CD14-positive monocyte (primary cell): Measurements from ENCODE around the gene GOPC. TPM values are rescaled to one million over a fixed set of nuclear protein-coding genes. Genes with fewer than 3 reads are reported as not detected.

Experiments
- DNase-seq, 3 donors: peaks; one replicate each; pipeline ENCODE4 v3.0.0-alpha.2; 2011 to 2022
- H2AFZ ChIP-seq: 2 replicates; pipeline ENCODE4 v1.6.0; 2012; ENCODE audit warnings: mild to moderate bottlenecking, low read depth, low read length, inconsistent platforms; ENCODE audit not compliant: insufficient read depth, poor library complexity, severe bottlenecking
- H3K27ac ChIP-seq, 2 donors: 1 replicate in 1 of 2; 2 replicates in 1 of 2; pipeline ENCODE4 v1.5.1; 2012 to 2013; ENCODE audit warnings: low read length in 2 of 2, control low read depth in 1 of 2, inconsistent platforms in 1 of 2, low read depth in 1 of 2, mild to moderate bottlenecking in 1 of 2
- H3K27me3 ChIP-seq, 2 donors: one replicate each; pipeline versions ENCODE4 v1.6.0 to v1.6.1; 2011 to 2013; ENCODE audit warnings: low read length in 2 of 2; ENCODE audit not compliant: control insufficient read depth in 2 of 2, insufficient read depth in 2 of 2
- H3K36me3 ChIP-seq, 2 donors: replicated peaks in 1 of 2; 1 replicate in 1 of 2; 2 replicates in 1 of 2; pipeline versions ENCODE4 v1.5.1 to v1.6.1; 2012 to 2013; ENCODE audit warnings: low read length in 2 of 2, control low read depth in 1 of 2, inconsistent platforms in 1 of 2, mild to moderate bottlenecking in 1 of 2; ENCODE audit not compliant: insufficient read depth in 2 of 2, control insufficient read depth in 1 of 2
- H3K4me1 ChIP-seq, 2 donors: 1 replicate in 1 of 2; 2 replicates in 1 of 2; pipeline versions ENCODE4 v1.5.1 to v1.6.1; 2012 to 2013; ENCODE audit warnings: low read length in 2 of 2, control low read depth in 1 of 2, inconsistent platforms in 1 of 2, mild to moderate bottlenecking in 1 of 2, moderate library complexity in 1 of 2; ENCODE audit not compliant: insufficient read depth in 2 of 2, control insufficient read depth in 1 of 2
- H3K4me2 ChIP-seq: replicated peaks from 2 replicates; pipeline ENCODE3; 2012; ENCODE audit warnings: low read length, moderate library complexity, mild to moderate bottlenecking; ENCODE audit not compliant: poor library complexity, severe bottlenecking; ENCODE audit errors: extremely low read depth
- H3K4me3 ChIP-seq, 3 experiments: fragments of 200-600 bp in 1 of 3; sonication (generic) in 1 of 3; replicated peaks in 1 of 3; 1 replicate in 2 of 3; 2 replicates in 1 of 3; pipeline ENCODE4 v1.5.1; 2011 to 2013; ENCODE audit warnings: low read length in 3 of 3, mild to moderate bottlenecking in 3 of 3, control low read depth in 2 of 3, low read depth in 2 of 3, inconsistent platforms in 1 of 3, moderate library complexity in 1 of 3
- H3K79me2 ChIP-seq: 2 replicates; pipeline ENCODE4 v1.6.0; 2012; ENCODE audit warnings: mild to moderate bottlenecking, control low read depth, inconsistent platforms, low read length, moderate library complexity; ENCODE audit not compliant: insufficient read depth
- H3K9ac ChIP-seq: 2 replicates; pipeline ENCODE4 v1.6.0; 2017; ENCODE audit warnings: low read length, mild to moderate bottlenecking; ENCODE audit not compliant: insufficient read depth, poor library complexity, severe bottlenecking
- H3K9me3 ChIP-seq, 2 donors: replicated peaks in 1 of 2; 1 replicate in 1 of 2; 2 replicates in 1 of 2; pipeline versions ENCODE4 v1.5.1 to v1.6.1; 2012 to 2013; ENCODE audit warnings: low read length in 2 of 2, control low read depth in 1 of 2; ENCODE audit not compliant: control insufficient read depth in 1 of 2, insufficient read depth in 1 of 2
- H4K20me1 ChIP-seq: 2 replicates; pipeline ENCODE4 v1.6.0; 2012; ENCODE audit warnings: mild to moderate bottlenecking, low read length, control low read depth, moderate library complexity; ENCODE audit not compliant: insufficient read depth
- H3K27ac Mint-ChIP-seq, 7 donors: one replicate each; pipeline ENCODE4 v1.8.0; 2020; ENCODE audit warnings: mild to moderate bottlenecking in 7 of 7, mixed read lengths in 7 of 7, moderate library complexity in 6 of 7, inconsistent platforms in 2 of 7
- H3K27me3 Mint-ChIP-seq, 3 donors: one replicate each; pipeline ENCODE4 v1.8.0; 2021 to 2022; ENCODE audit warnings: low read depth in 3 of 3, mild to moderate bottlenecking in 3 of 3, mixed read lengths in 3 of 3, moderate library complexity in 3 of 3, inconsistent platforms in 1 of 3
- H3K36me3 Mint-ChIP-seq, 2 donors: one replicate each; pipeline ENCODE4 v1.8.0; 2020; ENCODE audit warnings: mixed read lengths in 2 of 2, inconsistent platforms in 1 of 2, mild to moderate bottlenecking in 1 of 2
- H3K4me1 Mint-ChIP-seq: one replicate; pipeline ENCODE4 v1.8.0; 2020; ENCODE audit warnings: mild to moderate bottlenecking, mixed read lengths
- H3K4me3 Mint-ChIP-seq, 2 donors: one replicate each; pipeline ENCODE4 v1.8.0; 2020; ENCODE audit warnings: mild to moderate bottlenecking in 2 of 2, mixed read lengths in 2 of 2, moderate library complexity in 1 of 2
- H3K9me3 Mint-ChIP-seq, 7 donors: one replicate each; pipeline ENCODE4 v1.8.0; 2020 to 2022; ENCODE audit warnings: mixed read lengths in 7 of 7, mild to moderate bottlenecking in 6 of 7, moderate library complexity in 6 of 7, inconsistent platforms in 2 of 7
- CTCF ChIP-seq: fragments of 200-600 bp; IDR thresholded peaks from one replicate; pipeline ENCODE4 v1.8.0; 2022; ENCODE audit warnings: antibody characterized with exemption, mild to moderate bottlenecking
- WGBS: methylation state at CpG from one replicate; pipeline ENCODE4 v1.1.5; 2013; ENCODE audit warnings: missing lambda C conversion rate; ENCODE audit not compliant: insufficient coverage; 5-methylcytosine and 5-hydroxymethylcytosine counted together
- intact Hi-C, 2 donors: fragments of 100-400 bp; cut with micrococcal nuclease; formaldehyde crosslinking; loops; one replicate each; pipeline versions ENCODE4 v1.15.0 to v1.15.1; 2023
- polyA plus RNA-seq, 3 donors: library from polyadenylated mRNA; depleted of rRNA in 1 of 3; unstranded in 2 of 3; stranded (reverse) in 1 of 3; fragments of 300-500 nt in 2 of 3; fragments of >200 nt in 1 of 3; fragmentation: Illumina TruSeq in 2 of 3; gene quantifications; 1 replicate in 2 of 3; 2 replicates in 1 of 3; pipeline ENCODE4 v1.2.3, GENCODE V29; 2012 to 2021

The GOPC gene
- polyA plus RNA-seq, 3 donors, result 2.7 to 8.0 (median 5.2) TPM

GRCh38 chr6:117601811-117602150, 530 bp downstream of the GOPC start:
- Mint-ChIP-seq H3K4me1 (peaks cover 32% of the 10 kb centered on the region), H3K4me3 (peak overlapping the region; percentile 99 to 100), H3K27ac (peak overlapping the region; percentile 92 to 99 (median 97)), H3K36me3 (peaks cover 13 to 18% of the 10 kb centered on the region in 2 donors), H3K9me3 (peaks cover 0 to 11% (median 9%) of the 10 kb centered on the region in 7 donors), H3K27me3 (peaks cover 0 to 2% (median 2%) of the 10 kb centered on the region in 3 donors)
- Histone ChIP-seq H3K79me2 (peaks cover 54% of the 10 kb centered on the region), H2AFZ (peak overlapping the region; percentile 92), H3K36me3 (peaks cover 0 to 9% of the 10 kb centered on the region in 2 donors), H3K9ac (peak overlapping the region; percentile 93), H4K20me1 (peaks cover 17% of the 10 kb centered on the region), H3K4me2 (peak overlapping the region; percentile 99), H3K9me3 (peaks cover 0 to 8% of the 10 kb centered on the region in 2 donors), H3K4me3 (peak overlapping the region; percentile 81 to 96 (median 82)), H3K27me3 (no peaks in the 10 kb centered on the region), H3K27ac (peak overlapping the region; percentile 84 to 87), H3K4me1 (peaks cover 26 to 37% of the 10 kb centered on the region in 2 donors)
- 2% methylated on average over 12 of the region's 12 CpGs for WGBS
- intact Hi-C loops, result loop anchor here (2.0 to 10.0 kb wide), 3 partner anchors 71 to 117 kb away; partner anchors contain the start of gene DCBLD1 (in 1 of the 2)
- no peak for DNase-seq
- no peak for TF ChIP-seq CTCF

GRCh38 chr6:117600008-117600743, 2.1 kb downstream of the GOPC start:
- peaks cover 31% of the 10 kb centered on the region for H3K4me1 Mint-ChIP-seq
- intact Hi-C loops, result loop anchor here (5.0 to 10.0 kb wide), 2 partner anchors 72 to 115 kb away; partner anchors contain the start of gene DCBLD1 (in 1 of the 2)
- 100% methylated on average over 2 of the region's 6 CpGs for WGBS
- no peak overlapping the region for H2AFZ ChIP-seq
- peaks cover 63% of the 10 kb centered on the region for H3K79me2 ChIP-seq
- peak overlapping the region in 3 of 7 donors; percentile 40 to 76 (median 41) for H3K27ac Mint-ChIP-seq
- peak overlapping the region; percentile 99 for H3K4me2 ChIP-seq
- H3K36me3 ChIP-seq, result peaks cover 0 to 11% of the 10 kb centered on the region in 2 donors
- H3K27me3 ChIP-seq, result no peaks in the 10 kb centered on the region
- DNase-seq, result peak in 1 of 3 donors; percentile 12
- H3K27me3 Mint-ChIP-seq, result peaks cover 0 to 2% (median 2%) of the 10 kb centered on the region in 3 donors
- H3K27ac ChIP-seq, result no peak overlapping the region
- H3K9me3 ChIP-seq, result peaks cover 0 to 8% of the 10 kb centered on the region in 2 donors
- peaks cover 13 to 23% of the 10 kb centered on the region in 2 donors for H3K36me3 Mint-ChIP-seq
- H3K4me3 Mint-ChIP-seq, result peak overlapping the region; percentile 6 to 54
- H3K9ac ChIP-seq, result no peak overlapping the region
- H4K20me1 ChIP-seq, result peaks cover 17% of the 10 kb centered on the region
- peaks cover 0 to 13% (median 9%) of the 10 kb centered on the region in 7 donors for H3K9me3 Mint-ChIP-seq
- TF ChIP-seq CTCF, result no peak
- H3K4me3 ChIP-seq, result no peak overlapping the region
- peaks cover 26 to 37% of the 10 kb centered on the region in 2 donors for H3K4me1 ChIP-seq
